Astrocyte (in vitro differentiated cells and primary cell): ENCODE results near the gene EPHA6. TPM values are rescaled to one million over a fixed set of nuclear protein-coding genes. Genes with fewer than 3 reads are reported as not detected.

Experiments
- DNase-seq: peaks from one replicate; pipeline ENCODE4 v3.0.0-alpha.2; 2010; ENCODE audit warnings: low read depth
- FAIRE-seq: peaks from 2 replicates; lab custom pipeline; 2011; peaks lifted over from hg19 to GRCh38; lab: Jason Lieb, UNC
- H2AFZ ChIP-seq: 2 replicates; pipeline ENCODE4 v1.6.0; 2012; ENCODE audit warnings: low read depth, low read length, inconsistent platforms
- H3K27ac ChIP-seq: 2 replicates; pipeline ENCODE4 v1.5.1; 2011; ENCODE audit warnings: low read depth, low read length, inconsistent platforms
- H3K27me3 ChIP-seq: 2 replicates; pipeline ENCODE4 v1.6.0; 2011; ENCODE audit warnings: low read length, inconsistent platforms; ENCODE audit not compliant: insufficient read depth
- H3K36me3 ChIP-seq: 2 replicates; pipeline ENCODE4 v1.5.1; 2011; ENCODE audit warnings: low read length, inconsistent platforms; ENCODE audit not compliant: insufficient read depth
- H3K4me1 ChIP-seq: 2 replicates; pipeline ENCODE4 v1.5.1; 2011; ENCODE audit warnings: low read length, inconsistent platforms; ENCODE audit not compliant: insufficient read depth
- H3K4me2 ChIP-seq: 2 replicates; pipeline ENCODE4 v1.6.0; 2012; ENCODE audit warnings: low read length, inconsistent platforms
- H3K4me3 ChIP-seq: 2 replicates; pipeline ENCODE4 v1.5.1; 2011; ENCODE audit warnings: low read depth, mild to moderate bottlenecking, low read length, inconsistent platforms; ENCODE audit not compliant: insufficient read depth
- H3K79me2 ChIP-seq: 2 replicates; pipeline ENCODE4 v1.6.0; 2012; ENCODE audit warnings: mild to moderate bottlenecking, low read length, inconsistent platforms; ENCODE audit not compliant: insufficient read depth
- H3K9ac ChIP-seq: 2 replicates; pipeline ENCODE4 v1.6.0; 2012; ENCODE audit warnings: mild to moderate bottlenecking, low read length, inconsistent platforms
- H3K9me3 ChIP-seq: 2 replicates; pipeline ENCODE4 v1.5.1; 2012; ENCODE audit warnings: low read depth, mild to moderate bottlenecking, low read length, inconsistent platforms; ENCODE audit not compliant: insufficient read depth
- H4K20me1 ChIP-seq: 2 replicates; pipeline ENCODE4 v1.6.0; 2012; ENCODE audit warnings: low read length, inconsistent platforms; ENCODE audit not compliant: insufficient read depth
- H3K27ac Mint-ChIP-seq: one replicate; pipeline ENCODE4 v1.8.0; 2021; ENCODE audit warnings: mild to moderate bottlenecking, mixed read lengths; ENCODE audit not compliant: unreplicated experiment
- H3K27me3 Mint-ChIP-seq: one replicate; pipeline ENCODE4 v1.8.0; 2021; ENCODE audit warnings: low read depth, mixed read lengths; ENCODE audit not compliant: unreplicated experiment
- H3K36me3 Mint-ChIP-seq: one replicate; pipeline ENCODE4 v1.8.0; 2021; ENCODE audit warnings: low read depth, mixed read lengths; ENCODE audit not compliant: unreplicated experiment
- H3K4me1 Mint-ChIP-seq: one replicate; pipeline ENCODE4 v1.8.0; 2021; ENCODE audit warnings: low read depth, mixed read lengths; ENCODE audit not compliant: unreplicated experiment
- H3K4me3 Mint-ChIP-seq: one replicate; pipeline ENCODE4 v1.8.0; 2021; ENCODE audit warnings: mild to moderate bottlenecking, moderate library complexity, mixed read lengths; ENCODE audit not compliant: unreplicated experiment
- H3K9me3 Mint-ChIP-seq: one replicate; pipeline ENCODE4 v1.8.0; 2021; ENCODE audit warnings: mild to moderate bottlenecking, mixed read lengths; ENCODE audit not compliant: unreplicated experiment
- CTCF ChIP-seq: IDR thresholded peaks from 2 replicates; pipeline ENCODE4 v1.5.1; 2011; ENCODE audit warnings: low read depth, mild to moderate bottlenecking, inconsistent platforms, low read length, moderate library complexity; ENCODE audit not compliant: insufficient read depth
- EZH2 ChIP-seq: IDR thresholded peaks from 2 replicates; pipeline ENCODE4 v1.6.1; 2012; ENCODE audit warnings: mild to moderate bottlenecking, low read length, inconsistent platforms; ENCODE audit not compliant: insufficient read depth
- total RNA-seq: library from RNA; stranded (reverse); gene quantifications from 2 replicates; pipeline ENCODE4 v1.2.1, GENCODE V29; 2021

The EPHA6 gene
- total RNA-seq, 1 donor from 2014 or later, result 1.7 TPM

GRCh38 chr3:97439373-97439772, 625.0 kb downstream of the EPHA6 start:
- Histone ChIP-seq H3K4me2 (no peak overlapping the region), H2AFZ (no peak overlapping the region), H3K4me3 (no peak overlapping the region), H3K79me2 (no peaks in the 10 kb centered on the region), H3K36me3 (no peaks in the 10 kb centered on the region), H3K27ac (no peak overlapping the region), H3K9me3 (no peaks in the 10 kb centered on the region), H3K4me1 (no peaks in the 10 kb centered on the region), H3K27me3 (no peaks in the 10 kb centered on the region), H3K9ac (no peak overlapping the region), H4K20me1 (no peaks in the 10 kb centered on the region)
- Mint-ChIP-seq H3K4me3 (no peak overlapping the region), H3K27ac (no peak overlapping the region), H3K4me1 (no peaks in the 10 kb centered on the region), H3K27me3 (no peaks in the 10 kb centered on the region), H3K36me3 (no peaks in the 10 kb centered on the region), H3K9me3 (no peaks in the 10 kb centered on the region)
- FAIRE-seq, result no peak
- TF ChIP-seq CTCF (no peak), EZH2 (no peak)
- no peak for DNase-seq

DNA sequence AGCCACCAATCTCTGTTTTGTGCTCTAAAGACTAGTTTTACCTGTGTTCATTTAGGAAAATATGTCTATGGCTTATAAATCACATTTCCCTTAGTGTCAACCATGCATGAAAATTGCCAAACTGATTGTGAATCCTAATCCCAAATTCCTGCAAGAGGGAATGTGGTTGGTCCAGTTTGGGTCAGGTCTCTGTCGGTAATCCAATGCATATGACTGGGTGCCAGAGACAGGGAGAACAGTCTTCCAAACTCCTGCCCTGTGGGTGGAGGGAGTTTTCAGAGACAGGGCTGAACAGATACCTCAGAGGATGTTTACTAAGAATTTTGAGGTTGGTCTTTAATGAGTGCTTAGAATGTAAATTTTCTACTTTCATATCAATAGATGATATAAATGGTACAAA, 649.6 kb downstream of the EPHA6 start:
- H3K9me3 Mint-ChIP-seq, result no peaks in the 10 kb centered on the region
- TF ChIP-seq CTCF, result no peak
- no peak for TF ChIP-seq EZH2
- no peak for DNase-seq
- H3K4me3 ChIP-seq, result no peak overlapping the region
- H3K27ac ChIP-seq, result no peak overlapping the region
- H3K79me2 ChIP-seq, result no peaks in the 10 kb centered on the region
- FAIRE-seq, result no peak
- H3K36me3 ChIP-seq, result no peaks in the 10 kb centered on the region
- no peaks in the 10 kb centered on the region for H3K4me1 ChIP-seq
- H3K4me2 ChIP-seq, result no peak overlapping the region
- no peak overlapping the region for H2AFZ ChIP-seq
- H3K27ac Mint-ChIP-seq, result no peak overlapping the region
- H3K9me3 ChIP-seq, result no peaks in the 10 kb centered on the region
- H3K27me3 ChIP-seq, result no peaks in the 10 kb centered on the region
- H3K27me3 Mint-ChIP-seq, result no peaks in the 10 kb centered on the region
- no peak overlapping the region for H3K4me3 Mint-ChIP-seq
- H3K4me1 Mint-ChIP-seq, result no peaks in the 10 kb centered on the region
- H4K20me1 ChIP-seq, result no peaks in the 10 kb centered on the region
- no peaks in the 10 kb centered on the region for H3K36me3 Mint-ChIP-seq
- H3K9ac ChIP-seq, result no peak overlapping the region

GRCh38 chr3:97470481-97470880, 656.1 kb downstream of the EPHA6 start:
- Histone ChIP-seq H3K36me3 (no peaks in the 10 kb centered on the region), H3K4me1 (no peaks in the 10 kb centered on the region), H3K4me2 (no peak overlapping the region), H3K27ac (no peak overlapping the region), H3K9ac (no peak overlapping the region), H3K79me2 (no peaks in the 10 kb centered on the region), H2AFZ (no peak overlapping the region), H4K20me1 (no peaks in the 10 kb centered on the region), H3K27me3 (no peaks in the 10 kb centered on the region), H3K9me3 (no peaks in the 10 kb centered on the region), H3K4me3 (no peak overlapping the region)
- no peak overlapping the region for H3K27ac Mint-ChIP-seq
- TF ChIP-seq CTCF, result no peak
- TF ChIP-seq EZH2, result no peak
- no peaks in the 10 kb centered on the region for H3K36me3 Mint-ChIP-seq
- no peaks in the 10 kb centered on the region for H3K4me1 Mint-ChIP-seq
- H3K27me3 Mint-ChIP-seq, result no peaks in the 10 kb centered on the region
- no peak for FAIRE-seq
- DNase-seq, result no peak
- no peak overlapping the region for H3K4me3 Mint-ChIP-seq
- H3K9me3 Mint-ChIP-seq, result no peaks in the 10 kb centered on the region
